GM21786 (cell line): ENCODE measurements around the gene CPN1.

ENCODE experiments used
- ATAC-seq: cut with Tn5 transposase; IDR thresholded peaks from one replicate; pipeline ENCODE4 v1.9.1; 2021; ENCODE audit not compliant: unreplicated experiment

The CPN1 gene

GRCh38 chr10:99999319-100000108, 82.2 kb downstream of the CPN1 start:
- ATAC-seq: no peak

GRCh38 chr10:99998889-99999288, 82.8 kb downstream of the CPN1 start:
- no peak for ATAC-seq

- ATAC-seq: no peak
These were observed 84.7 kb downstream of the CPN1 start for GRCh38 chr10:99996671-99997648.

- ATAC-seq: no peak
These were observed 86.0 kb downstream of the CPN1 start for GRCh38 chr10:99995713-99996112.

GRCh38 chr10:99995269-99995668, 86.4 kb downstream of the CPN1 start:
- no peak for ATAC-seq

- no peak for ATAC-seq
These were observed 86.9 kb downstream of the CPN1 start for GRCh38 chr10:99994801-99995200.

- ATAC-seq: peak; percentile 79
These were observed 87.7 kb downstream of the CPN1 start for GRCh38 chr10:99993701-99994689.
